ENCODE results near the gene AP1G2.

AP1G2 gene

DNA sequence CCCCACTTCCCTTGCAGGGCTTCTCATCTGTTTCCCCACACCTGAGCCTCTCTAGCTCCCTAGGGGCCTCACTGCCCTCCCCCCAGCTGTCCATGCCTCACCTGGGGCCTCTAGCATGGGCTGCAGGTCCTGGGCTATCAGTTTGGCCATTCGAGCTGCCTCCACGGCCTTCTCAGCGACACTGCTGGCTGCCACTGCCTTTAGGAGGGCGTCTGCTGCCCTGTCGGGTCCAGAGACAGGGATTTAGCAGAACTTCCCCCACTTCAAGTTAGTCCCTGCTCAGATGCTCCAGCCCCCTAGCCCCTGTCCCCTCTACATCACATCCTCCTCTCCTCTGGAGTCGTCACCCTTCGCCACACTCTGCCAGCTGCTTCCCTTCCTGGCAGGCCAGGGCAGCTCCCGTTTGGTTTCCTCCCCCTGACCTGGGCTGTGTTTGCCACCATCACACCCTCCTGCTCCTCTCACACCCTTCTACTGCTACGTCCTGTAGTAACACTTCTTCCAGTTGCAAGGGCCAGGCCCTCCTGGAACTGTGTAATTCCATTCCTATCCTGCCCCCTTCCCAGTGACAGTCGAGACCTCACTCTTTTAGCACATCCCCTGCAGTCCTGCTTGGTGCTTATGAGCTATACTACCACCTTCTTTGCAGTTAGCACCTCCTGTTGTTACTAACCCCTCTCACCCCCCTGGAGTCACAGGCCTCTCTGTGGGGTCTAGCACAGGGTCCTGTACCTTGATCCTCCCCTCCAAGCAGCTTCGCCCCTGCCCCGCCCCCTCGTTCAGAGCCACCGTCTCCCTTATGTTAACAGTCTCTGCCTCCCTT lies 4.3 kb upstream of the AP1G2 start:
- Histone ChIP-seq H3K27ac (no peak overlapping the region), H3K9me3 (no peaks in the 10 kb centered on the region), H3K27me3 (peaks cover 54% of the 10 kb centered on the region), H3K36me3 (no peaks in the 10 kb centered on the region), H3K4me3 (ENCODE audit: low read depth in 1 of 2, low read length in 1 of 2) (no peak overlapping the region), H3K4me1 (ENCODE audit: control insufficient read depth in 1 of 2, insufficient read depth in 1 of 2, low read depth in 1 of 2, low read length in 1 of 2) (peaks cover 14 to 21% of the 10 kb centered on the region in 2 experiments)
- TF ChIP-seq, protein P1, sequence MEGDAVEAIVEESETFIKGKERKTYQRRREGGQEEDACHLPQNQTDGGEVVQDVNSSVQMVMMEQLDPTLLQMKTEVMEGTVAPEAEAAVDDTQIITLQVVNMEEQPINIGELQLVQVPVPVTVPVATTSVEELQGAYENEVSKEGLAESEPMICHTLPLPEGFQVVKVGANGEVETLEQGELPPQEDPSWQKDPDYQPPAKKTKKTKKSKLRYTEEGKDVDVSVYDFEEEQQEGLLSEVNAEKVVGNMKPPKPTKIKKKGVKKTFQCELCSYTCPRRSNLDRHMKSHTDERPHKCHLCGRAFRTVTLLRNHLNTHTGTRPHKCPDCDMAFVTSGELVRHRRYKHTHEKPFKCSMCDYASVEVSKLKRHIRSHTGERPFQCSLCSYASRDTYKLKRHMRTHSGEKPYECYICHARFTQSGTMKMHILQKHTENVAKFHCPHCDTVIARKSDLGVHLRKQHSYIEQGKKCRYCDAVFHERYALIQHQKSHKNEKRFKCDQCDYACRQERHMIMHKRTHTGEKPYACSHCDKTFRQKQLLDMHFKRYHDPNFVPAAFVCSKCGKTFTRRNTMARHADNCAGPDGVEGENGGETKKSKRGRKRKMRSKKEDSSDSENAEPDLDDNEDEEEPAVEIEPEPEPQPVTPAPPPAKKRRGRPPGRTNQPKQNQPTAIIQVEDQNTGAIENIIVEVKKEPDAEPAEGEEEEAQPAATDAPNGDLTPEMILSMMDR (IDR thresholded peaks at IDR 0.05) = no peak

DNA sequence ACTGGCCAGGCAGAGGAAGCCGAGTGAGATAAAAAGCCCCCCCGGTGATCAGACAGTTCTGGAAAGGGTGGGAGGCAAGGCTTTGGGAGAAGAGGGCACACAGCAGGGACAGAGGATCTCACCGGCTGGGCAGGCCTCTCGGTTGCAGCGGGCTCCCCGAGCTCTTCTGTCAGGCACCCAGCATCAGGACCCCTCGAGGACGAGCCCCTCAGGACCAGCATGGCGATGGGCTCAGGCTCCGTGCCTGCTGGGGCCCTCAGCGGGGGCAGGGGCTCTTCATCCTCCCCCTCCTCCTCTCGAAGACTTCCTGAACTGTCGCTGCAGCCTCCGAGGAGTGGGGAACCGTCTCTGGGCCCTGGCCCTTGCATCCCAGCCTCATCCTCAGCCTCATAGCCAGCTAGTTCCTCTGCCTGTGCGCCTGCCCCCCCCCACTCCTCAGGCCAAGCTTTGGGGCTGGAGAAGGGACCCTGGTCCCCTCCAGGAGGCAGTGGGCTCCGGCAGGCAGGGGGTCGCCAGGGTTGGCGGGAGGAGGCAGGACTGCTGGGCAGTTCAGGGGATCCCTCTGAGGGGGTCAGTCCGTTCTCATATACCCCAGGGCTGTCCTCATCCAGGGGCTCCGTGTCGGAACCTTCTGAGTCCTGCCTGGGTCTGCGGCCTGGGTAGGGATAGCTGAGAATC lies 3.4 kb upstream of the AP1G2 start:
- Histone ChIP-seq H3K4me3 (ENCODE audit: low read depth in 1 of 2, low read length in 1 of 2) (no peak overlapping the region), H3K4me1 (ENCODE audit: control insufficient read depth in 1 of 2, insufficient read depth in 1 of 2, low read depth in 1 of 2, low read length in 1 of 2) (peaks cover 21 to 28% of the 10 kb centered on the region in 2 experiments), H3K27me3 (peaks cover 45% of the 10 kb centered on the region), H3K27ac (no peak overlapping the region), H3K9me3 (no peaks in the 10 kb centered on the region), H3K36me3 (peaks cover 2% of the 10 kb centered on the region)
- TF ChIP-seq, protein P1 (IDR thresholded peaks at IDR 0.05) = no peak

DNA sequence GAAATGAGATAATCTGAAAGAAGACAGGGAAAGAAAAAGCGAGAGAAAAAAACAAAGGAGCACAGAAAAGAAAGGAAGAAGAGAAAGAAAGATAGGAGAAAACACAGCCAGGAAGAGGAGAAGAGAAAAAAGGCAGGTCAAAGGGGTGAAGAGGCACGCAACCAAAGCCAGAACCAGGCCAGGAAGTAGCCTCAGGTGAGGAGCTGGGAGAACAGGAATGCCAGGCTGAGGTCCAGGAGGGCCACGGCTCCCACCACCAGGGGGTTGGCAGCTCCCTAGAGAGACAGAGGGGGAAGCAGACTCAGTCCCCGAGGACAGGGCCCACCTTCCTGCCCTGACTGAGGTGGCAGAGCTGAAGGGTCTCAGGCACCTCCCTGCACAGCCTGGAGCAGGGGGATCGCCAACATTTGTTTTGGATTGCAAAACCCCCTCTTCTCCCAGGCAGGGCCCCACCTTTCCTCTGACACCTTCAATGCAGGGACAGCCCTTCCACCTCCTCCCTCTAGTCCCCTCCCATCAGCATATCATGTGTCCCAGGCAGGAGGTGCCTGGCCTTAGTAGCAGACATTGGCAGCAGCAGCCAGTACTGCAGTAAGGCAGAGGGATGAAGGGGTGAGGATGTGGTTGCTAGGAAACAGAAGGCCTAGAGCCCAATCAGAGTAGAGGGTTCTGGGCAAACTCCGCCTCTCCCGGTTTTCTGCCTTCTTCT lies 2.0 kb upstream of the AP1G2 start:
- Histone ChIP-seq H3K27me3 (peaks cover 31% of the 10 kb centered on the region), H3K4me1 (ENCODE audit: control insufficient read depth in 1 of 2, insufficient read depth in 1 of 2, low read depth in 1 of 2, low read length in 1 of 2) (peaks cover 29% of the 10 kb centered on the region in 2 experiments), H3K36me3 (peaks cover 16% of the 10 kb centered on the region), H3K9me3 (no peaks in the 10 kb centered on the region), H3K27ac (no peak overlapping the region), H3K4me3 (ENCODE audit: low read depth in 1 of 2, low read length in 1 of 2) (no peak overlapping the region)
- TF ChIP-seq, protein P1 (IDR thresholded peaks at IDR 0.05) = no peak

DNA sequence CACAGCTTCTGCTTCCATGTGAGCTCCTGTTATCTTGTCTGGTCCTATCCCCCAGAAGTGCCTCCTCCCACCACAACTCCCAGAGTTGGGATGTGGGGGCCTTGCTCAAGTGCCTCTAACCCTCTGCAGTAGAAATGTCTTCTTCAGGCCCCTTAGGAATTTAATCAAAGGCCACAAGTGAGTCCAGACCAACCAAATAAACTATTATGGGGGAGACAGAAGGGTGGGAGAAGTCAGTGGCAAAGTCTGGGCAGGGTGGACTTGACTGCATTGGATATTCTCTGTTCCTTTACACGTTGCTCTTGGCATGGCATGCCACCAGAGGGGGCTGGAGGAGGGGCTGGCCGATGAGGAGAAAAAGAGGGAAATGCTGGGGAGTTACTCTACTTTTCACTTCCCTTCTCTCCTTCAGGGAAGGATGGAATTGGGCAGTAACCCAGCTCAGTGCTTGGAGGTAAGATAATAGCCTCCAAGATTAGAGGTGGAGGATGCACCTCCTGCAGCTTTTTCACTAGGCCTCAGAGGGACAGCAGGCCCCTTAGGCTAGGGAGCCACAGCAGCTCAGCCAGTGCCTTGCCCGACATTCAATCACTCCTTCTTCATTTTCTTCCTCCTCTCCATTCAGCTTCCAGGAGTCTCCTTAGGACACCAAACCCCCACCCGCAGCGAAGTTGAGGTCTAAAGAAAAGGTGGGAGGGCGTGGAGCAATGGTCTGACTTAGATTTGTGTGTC lies 1.2 kb upstream of the AP1G2 start:
- no peak overlapping the region for H3K4me3 ChIP-seq (ENCODE audit: low read depth in 1 of 2, low read length in 1 of 2)
- TF ChIP-seq, protein P1 (IDR thresholded peaks at IDR 0.05) = no peak
- no peak overlapping the region for H3K27ac ChIP-seq

DNA sequence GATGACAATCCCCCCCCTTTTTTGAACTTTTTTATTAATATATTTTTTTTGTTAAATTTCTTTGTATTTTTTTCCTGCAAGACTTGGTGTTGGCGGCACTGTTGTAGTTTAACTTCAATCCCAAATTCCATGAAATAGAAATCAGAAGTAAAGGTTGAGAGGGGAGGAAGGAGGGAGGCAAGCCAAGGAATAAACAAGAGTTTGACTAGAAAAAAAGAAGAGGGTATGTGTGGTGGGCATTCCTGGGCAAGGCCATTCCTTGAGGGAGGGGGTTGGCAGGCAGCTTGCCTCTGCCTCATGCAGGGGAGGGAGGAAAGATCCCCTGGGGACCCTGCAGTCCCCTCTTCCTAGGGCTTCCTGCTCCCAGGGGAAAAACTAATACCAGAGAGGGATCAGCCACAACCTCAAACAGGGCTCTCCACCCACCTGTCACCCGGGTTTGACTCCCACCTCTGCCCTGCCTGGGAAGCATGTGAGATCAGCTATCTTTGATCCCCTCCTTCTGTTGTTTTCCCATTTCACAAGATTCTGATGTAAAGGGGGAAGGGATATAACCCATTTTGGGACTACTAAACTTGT lies 519 bp upstream of the AP1G2 start:
- peak overlapping the region; percentile 78 for H3K27ac ChIP-seq
- TF ChIP-seq, protein P1 (IDR thresholded peaks at IDR 0.05) = no peak
- H3K36me3 ChIP-seq = peaks cover 31% of the 10 kb centered on the region
- peak overlapping the region; percentile 86 to 89 for H3K4me3 ChIP-seq (ENCODE audit: low read depth in 1 of 2, low read length in 1 of 2)
- peaks cover 16% of the 10 kb centered on the region for H3K27me3 ChIP-seq
- peaks cover 29 to 42% of the 10 kb centered on the region in 2 experiments for H3K4me1 ChIP-seq (ENCODE audit: control insufficient read depth in 1 of 2, insufficient read depth in 1 of 2, low read depth in 1 of 2, low read length in 1 of 2)
- no peaks in the 10 kb centered on the region for H3K9me3 ChIP-seq

More for the DNA sequence above, 1.2 kb upstream of the AP1G2 start:
- H3K27me3 ChIP-seq = peaks cover 23% of the 10 kb centered on the region
- H3K36me3 ChIP-seq = peaks cover 24% of the 10 kb centered on the region
- H3K9me3 ChIP-seq = no peaks in the 10 kb centered on the region
- H3K4me1 ChIP-seq (ENCODE audit: control insufficient read depth in 1 of 2, insufficient read depth in 1 of 2, low read depth in 1 of 2, low read length in 1 of 2) = peaks cover 29 to 37% of the 10 kb centered on the region in 2 experiments

Measured in neutrophil (primary cell).